GM12874 (cell line): Measurements from ENCODE around the gene HDAC5.

ENCODE experiments used
- TF ChIP-seq, protein P1 (sequence below): IDR thresholded peaks from 2 replicates; pipeline ENCODE4 v1.5.1; 2011; ENCODE audit warnings: low read depth, mild to moderate bottlenecking, control low read depth, low read length, moderate library complexity; ENCODE audit not compliant: insufficient read depth

The HDAC5 gene

DNA sequence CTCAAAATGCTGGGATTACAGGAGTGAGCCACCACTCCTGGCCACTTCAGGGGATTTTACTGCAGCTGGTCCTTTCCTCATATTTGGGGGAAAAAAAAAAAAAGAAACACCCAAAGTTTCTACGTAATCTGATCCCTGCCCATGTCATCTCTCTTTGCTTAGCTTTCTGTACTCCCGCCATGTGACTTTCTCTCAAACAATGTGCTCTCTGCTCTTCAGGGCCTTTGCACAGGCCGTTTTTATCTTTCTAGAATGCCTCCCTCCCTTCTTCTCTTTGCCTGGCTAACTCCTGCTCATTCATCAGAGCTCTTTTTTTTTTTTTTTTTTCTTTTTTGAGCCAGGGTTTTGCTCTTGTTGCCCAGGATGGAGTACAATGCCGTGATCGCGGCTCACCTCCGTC, 4.9 kb upstream of the HDAC5 start:
- TF ChIP-seq, protein P1, sequence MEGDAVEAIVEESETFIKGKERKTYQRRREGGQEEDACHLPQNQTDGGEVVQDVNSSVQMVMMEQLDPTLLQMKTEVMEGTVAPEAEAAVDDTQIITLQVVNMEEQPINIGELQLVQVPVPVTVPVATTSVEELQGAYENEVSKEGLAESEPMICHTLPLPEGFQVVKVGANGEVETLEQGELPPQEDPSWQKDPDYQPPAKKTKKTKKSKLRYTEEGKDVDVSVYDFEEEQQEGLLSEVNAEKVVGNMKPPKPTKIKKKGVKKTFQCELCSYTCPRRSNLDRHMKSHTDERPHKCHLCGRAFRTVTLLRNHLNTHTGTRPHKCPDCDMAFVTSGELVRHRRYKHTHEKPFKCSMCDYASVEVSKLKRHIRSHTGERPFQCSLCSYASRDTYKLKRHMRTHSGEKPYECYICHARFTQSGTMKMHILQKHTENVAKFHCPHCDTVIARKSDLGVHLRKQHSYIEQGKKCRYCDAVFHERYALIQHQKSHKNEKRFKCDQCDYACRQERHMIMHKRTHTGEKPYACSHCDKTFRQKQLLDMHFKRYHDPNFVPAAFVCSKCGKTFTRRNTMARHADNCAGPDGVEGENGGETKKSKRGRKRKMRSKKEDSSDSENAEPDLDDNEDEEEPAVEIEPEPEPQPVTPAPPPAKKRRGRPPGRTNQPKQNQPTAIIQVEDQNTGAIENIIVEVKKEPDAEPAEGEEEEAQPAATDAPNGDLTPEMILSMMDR, result no peak

DNA sequence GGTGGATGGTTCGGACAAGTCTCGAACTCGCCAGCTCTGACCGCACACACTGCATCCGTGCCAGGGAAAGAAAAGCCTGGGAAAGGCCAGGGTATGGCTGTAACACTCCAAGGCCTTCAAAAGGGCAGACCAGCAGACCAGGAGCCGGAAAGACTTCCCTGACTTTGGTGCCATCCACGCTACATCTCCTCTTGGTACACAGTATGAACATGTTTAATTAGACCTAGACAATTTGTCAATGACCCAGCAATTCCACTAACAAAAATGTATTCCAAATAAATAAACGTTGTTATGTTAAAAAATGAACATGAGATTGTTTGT, 637 bp upstream of the HDAC5 start:
- TF ChIP-seq, protein P1, result no peak

DNA sequence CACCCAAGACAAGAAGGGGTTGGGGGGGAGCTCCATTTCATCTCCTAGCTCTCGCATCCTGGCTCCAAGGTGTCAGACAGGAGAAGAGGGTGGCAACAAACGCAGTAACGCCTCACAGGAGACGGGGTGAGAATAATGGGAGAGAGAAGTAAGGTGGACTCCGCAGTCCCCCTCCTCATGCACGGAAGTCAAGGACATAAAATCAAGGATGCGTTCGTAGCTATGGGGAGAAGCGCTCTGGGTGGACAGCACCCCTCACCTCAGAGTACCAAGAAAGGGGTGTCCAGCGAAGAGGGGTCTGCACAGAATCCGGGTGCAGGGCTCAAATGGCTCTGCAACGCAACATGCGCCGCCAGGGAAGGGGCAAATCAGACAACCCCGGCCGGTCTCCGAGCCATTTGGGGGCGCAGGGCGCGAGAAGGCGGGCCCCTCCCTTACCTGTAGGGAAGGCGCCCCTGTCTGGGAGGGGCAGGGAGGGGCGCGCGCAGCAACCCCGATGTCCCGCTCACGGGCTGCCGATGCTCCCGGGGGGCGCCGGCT, 555 bp downstream of the HDAC5 start:
- TF ChIP-seq, protein P1, result no peak

DNA sequence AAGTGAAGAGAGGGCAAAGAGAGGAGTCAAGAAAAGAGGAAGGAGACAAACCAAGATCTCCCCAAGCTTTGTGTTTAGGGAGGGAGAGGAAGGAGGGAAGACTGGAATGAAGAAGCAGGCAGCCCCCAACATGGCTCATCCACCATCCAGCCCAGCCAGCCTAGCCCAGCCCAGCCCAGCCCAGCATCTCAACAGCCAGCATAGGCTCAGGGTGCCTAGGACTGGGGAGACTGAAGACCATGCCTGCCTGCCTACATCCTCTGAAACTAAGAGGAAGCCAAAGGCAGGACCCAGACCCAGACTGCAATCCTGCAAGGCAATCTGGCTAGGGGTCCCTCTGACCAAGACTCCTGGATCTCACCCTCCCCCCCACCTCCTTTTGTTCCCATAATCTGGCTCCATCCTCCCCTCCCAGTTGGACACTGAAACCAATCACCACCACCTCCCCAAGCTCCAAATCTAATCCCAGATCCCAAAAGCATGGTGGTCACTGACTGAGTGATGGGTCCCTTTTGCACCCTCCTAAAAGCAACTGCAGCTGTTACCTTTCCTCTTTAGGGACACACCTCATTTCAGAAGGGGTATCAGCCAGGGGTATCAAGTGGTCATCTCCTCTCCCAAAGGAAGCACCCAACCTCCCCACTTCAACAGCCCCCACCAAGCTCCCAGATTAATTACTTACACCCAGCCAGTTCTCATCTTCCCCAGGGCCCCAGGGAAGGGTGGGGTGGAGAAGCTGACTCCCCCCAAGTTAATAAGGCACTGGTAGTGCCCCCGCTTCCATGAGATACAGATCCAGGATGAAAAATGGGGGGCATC, 1.2 kb downstream of the HDAC5 start:
- TF ChIP-seq, protein P1, result no peak

DNA sequence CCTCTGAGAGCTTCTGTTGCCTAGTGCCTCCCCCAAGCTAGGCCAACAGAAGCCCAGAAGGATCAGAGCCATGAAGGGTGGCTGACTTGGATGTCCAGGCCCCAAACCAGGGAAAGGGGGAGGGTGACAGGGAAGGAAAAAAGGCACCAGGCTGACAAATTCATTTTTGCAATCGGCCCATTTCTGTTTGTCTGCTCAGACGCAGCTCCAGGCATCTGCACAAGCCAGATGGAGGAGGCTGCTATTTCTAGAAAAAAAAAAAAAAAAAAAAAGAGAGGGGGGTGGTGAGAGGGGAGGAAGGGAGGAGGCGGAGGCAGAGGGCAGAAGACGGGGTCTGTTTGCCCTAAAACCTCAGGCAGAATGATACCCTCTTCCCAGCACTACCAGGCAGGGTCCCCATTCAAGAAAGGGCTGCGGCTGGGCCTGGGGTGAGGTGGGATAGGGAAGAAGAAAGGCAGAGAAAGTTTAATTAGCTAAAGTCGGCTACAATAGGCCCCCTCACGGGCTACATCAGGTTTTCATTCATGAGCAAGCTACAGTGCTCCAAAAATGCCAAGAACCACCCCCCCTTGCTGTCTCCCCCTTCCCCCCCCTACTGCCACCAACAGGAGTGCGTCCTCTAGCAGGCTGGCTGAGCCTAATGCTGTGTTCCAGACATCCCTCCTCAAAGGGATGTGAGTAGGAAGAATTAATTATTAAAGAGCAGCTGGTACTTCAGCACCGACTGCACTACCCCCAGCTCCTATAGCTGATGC, 2.4 kb downstream of the HDAC5 start:
- TF ChIP-seq, protein P1, result no peak

DNA sequence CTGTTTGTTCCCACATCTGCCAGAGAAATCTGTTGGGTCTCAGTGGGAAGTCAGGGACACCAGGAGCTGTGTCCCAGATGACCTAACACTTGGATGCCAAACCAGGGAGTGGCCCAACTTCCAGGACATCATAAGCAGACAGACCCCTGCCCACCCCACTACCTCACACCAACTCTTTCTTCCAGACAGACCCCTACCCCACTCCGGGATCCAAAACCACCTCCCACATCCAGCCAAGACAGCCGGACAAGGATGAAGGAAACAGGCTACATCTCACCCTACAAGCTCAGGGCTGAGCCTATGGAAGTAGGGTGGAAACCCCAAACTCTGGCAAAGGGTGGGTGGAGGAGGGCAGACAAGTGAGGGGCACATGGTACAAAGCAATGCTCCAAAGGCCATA, 3.6 kb downstream of the HDAC5 start:
- TF ChIP-seq, protein P1, result no peak

DNA sequence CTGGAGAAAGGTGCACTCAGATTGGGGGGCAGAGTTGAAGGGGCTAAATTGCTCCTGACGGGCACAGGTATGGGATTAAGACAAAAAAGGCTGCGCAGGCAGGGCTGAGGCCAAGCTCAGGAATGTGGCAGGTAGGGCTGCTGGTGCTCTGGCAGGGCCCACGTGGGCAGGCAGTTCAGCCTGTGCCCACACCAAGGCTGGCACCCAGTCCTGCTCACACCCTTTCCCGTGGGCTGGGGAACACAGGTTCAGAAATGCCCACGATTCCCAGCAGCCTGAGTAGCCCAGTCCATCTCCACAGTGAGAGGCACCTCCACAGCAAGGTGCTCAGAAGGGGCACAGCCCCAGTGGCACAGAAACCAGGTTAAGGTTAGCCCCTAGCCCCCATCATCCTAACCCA, 4.4 kb downstream of the HDAC5 start:
- TF ChIP-seq, protein P1, result no peak
